ENCODE data around the gene PIWIL4.
A peak's percentile ranks its signal among the peaks of the same experiment; 100 is the strongest.

The PIWIL4 gene

GRCh38 chr11:94536386-94536785, 30.8 kb upstream of the PIWIL4 start:
- H3K27ac ChIP-seq (ENCODE audit: low read length) = no peak overlapping the region
- no peaks in the 10 kb centered on the region for H3K9me3 ChIP-seq (ENCODE audit: insufficient read depth, low read depth, low read length)
- no peak overlapping the region for H3K4me3 ChIP-seq (ENCODE audit: low read length)
- H3K9ac ChIP-seq (ENCODE audit: low read depth, low read length) = no peak overlapping the region
- H3K27me3 ChIP-seq (ENCODE audit: insufficient read depth, low read length) = no peaks in the 10 kb centered on the region; the same call in 1 of the 2 replicates
- no peaks in the 10 kb centered on the region for H3K4me1 ChIP-seq (ENCODE audit: insufficient read depth, low read length)
- H3K36me3 ChIP-seq (ENCODE audit: insufficient read depth, low read depth, low read length) = no peaks in the 10 kb centered on the region

- no peaks in the 10 kb centered on the region; the same call in 1 of the 2 replicates for H3K27me3 ChIP-seq (ENCODE audit: insufficient read depth, low read length)
- no peak overlapping the region for H3K9ac ChIP-seq (ENCODE audit: low read depth, low read length)
- H3K4me1 ChIP-seq (ENCODE audit: insufficient read depth, low read length) = no peaks in the 10 kb centered on the region
- no peaks in the 10 kb centered on the region for H3K9me3 ChIP-seq (ENCODE audit: insufficient read depth, low read depth, low read length)
- H3K27ac ChIP-seq (ENCODE audit: low read length) = no peak overlapping the region
- no peaks in the 10 kb centered on the region for H3K36me3 ChIP-seq (ENCODE audit: insufficient read depth, low read depth, low read length)
- no peak overlapping the region for H3K4me3 ChIP-seq (ENCODE audit: low read length)
Measured at GRCh38 chr11:94537031-94537600, 30.1 kb upstream of the PIWIL4 start.

- H3K27me3 ChIP-seq (ENCODE audit: insufficient read depth, low read length) = peaks cover 8% of the 10 kb centered on the region
- no peak overlapping the region for H3K9ac ChIP-seq (ENCODE audit: low read depth, low read length)
- H3K4me1 ChIP-seq (ENCODE audit: insufficient read depth, low read length) = no peaks in the 10 kb centered on the region
- H3K36me3 ChIP-seq (ENCODE audit: insufficient read depth, low read depth, low read length) = no peaks in the 10 kb centered on the region
- H3K4me3 ChIP-seq (ENCODE audit: low read length) = no peak overlapping the region
- no peaks in the 10 kb centered on the region for H3K9me3 ChIP-seq (ENCODE audit: insufficient read depth, low read depth, low read length)
- no peak overlapping the region for H3K27ac ChIP-seq (ENCODE audit: low read length)
Measured at GRCh38 chr11:94539420-94539819, 27.7 kb upstream of the PIWIL4 start.

GRCh38 chr11:94543695-94544645, 23.2 kb upstream of the PIWIL4 start, which contains the start of gene FUT4:
Gene FUT4, plus strand, starts transcription at chr11:94543921. Its CDS starts 213 bp downstream, at chr11:94544134.
- peak within 1 kb of the TSS; percentile 73 for H3K4me3 ChIP-seq (ENCODE audit: low read length)
- peaks cover 37% of the 10 kb centered on the region for H3K27me3 ChIP-seq (ENCODE audit: insufficient read depth, low read length)
- peak within 1 kb of the TSS; percentile 13 for H3K27ac ChIP-seq (ENCODE audit: low read length)
- no peaks in the 10 kb centered on the region for H3K9me3 ChIP-seq (ENCODE audit: insufficient read depth, low read depth, low read length)
- peak within 1 kb of the TSS; percentile 80 for H3K9ac ChIP-seq (ENCODE audit: low read depth, low read length)
- H3K4me1 ChIP-seq (ENCODE audit: insufficient read depth, low read length) = peaks cover 12% of the 10 kb centered on the region; the same call in 1 of the 2 replicates
- H3K36me3 ChIP-seq (ENCODE audit: insufficient read depth, low read depth, low read length) = no peaks in the 10 kb centered on the region

- H3K9me3 ChIP-seq (ENCODE audit: insufficient read depth, low read depth, low read length) = no peaks in the 10 kb centered on the region
- H3K27ac ChIP-seq (ENCODE audit: low read length) = no peak overlapping the region
- peaks cover 37% of the 10 kb centered on the region for H3K27me3 ChIP-seq (ENCODE audit: insufficient read depth, low read length)
- H3K4me1 ChIP-seq (ENCODE audit: insufficient read depth, low read length) = peaks cover 12% of the 10 kb centered on the region; the same call in 1 of the 2 replicates
- H3K9ac ChIP-seq (ENCODE audit: low read depth, low read length) = peak overlapping the region; percentile 80; the same call in 1 of the 2 replicates
- H3K36me3 ChIP-seq (ENCODE audit: insufficient read depth, low read depth, low read length) = no peaks in the 10 kb centered on the region
- peak overlapping the region; percentile 73; the same call in 1 of the 2 replicates for H3K4me3 ChIP-seq (ENCODE audit: low read length)
Measured at GRCh38 chr11:94544646-94545263, 22.4 kb upstream of the PIWIL4 start.

- H3K27ac ChIP-seq (ENCODE audit: low read length) = no peak overlapping the region
- peak overlapping the region; percentile 11; the same call in 1 of the 2 replicates for H3K9ac ChIP-seq (ENCODE audit: low read depth, low read length)
- peak overlapping the region; percentile 73 for H3K4me3 ChIP-seq (ENCODE audit: low read length)
- no peaks in the 10 kb centered on the region for H3K36me3 ChIP-seq (ENCODE audit: insufficient read depth, low read depth, low read length)
- H3K9me3 ChIP-seq (ENCODE audit: insufficient read depth, low read depth, low read length) = no peaks in the 10 kb centered on the region
- H3K27me3 ChIP-seq (ENCODE audit: insufficient read depth, low read length) = peaks cover 37% of the 10 kb centered on the region
- peaks cover 12% of the 10 kb centered on the region; the same call in 1 of the 2 replicates for H3K4me1 ChIP-seq (ENCODE audit: insufficient read depth, low read length)
Measured at GRCh38 chr11:94545264-94546161, 21.7 kb upstream of the PIWIL4 start.

- no peak overlapping the region for H3K27ac ChIP-seq (ENCODE audit: low read length)
- H3K4me3 ChIP-seq (ENCODE audit: low read length) = peak overlapping the region; percentile 73
- H3K9ac ChIP-seq (ENCODE audit: low read depth, low read length) = peak overlapping the region; percentile 11; the same call in 1 of the 2 replicates
- peaks cover 37% of the 10 kb centered on the region for H3K27me3 ChIP-seq (ENCODE audit: insufficient read depth, low read length)
- no peaks in the 10 kb centered on the region for H3K9me3 ChIP-seq (ENCODE audit: insufficient read depth, low read depth, low read length)
- H3K4me1 ChIP-seq (ENCODE audit: insufficient read depth, low read length) = peaks cover 12% of the 10 kb centered on the region; the same call in 1 of the 2 replicates
- no peaks in the 10 kb centered on the region for H3K36me3 ChIP-seq (ENCODE audit: insufficient read depth, low read depth, low read length)
Measured at GRCh38 chr11:94546162-94546470, 21.1 kb upstream of the PIWIL4 start.

GRCh38 chr11:94546886-94547285, 20.3 kb upstream of the PIWIL4 start:
- peak overlapping the region; percentile 73 for H3K4me3 ChIP-seq (ENCODE audit: low read length)
- no peaks in the 10 kb centered on the region for H3K9me3 ChIP-seq (ENCODE audit: insufficient read depth, low read depth, low read length)
- no peaks in the 10 kb centered on the region for H3K36me3 ChIP-seq (ENCODE audit: insufficient read depth, low read depth, low read length)
- peaks cover 37% of the 10 kb centered on the region for H3K27me3 ChIP-seq (ENCODE audit: insufficient read depth, low read length)
- no peak overlapping the region for H3K9ac ChIP-seq (ENCODE audit: low read depth, low read length)
- H3K4me1 ChIP-seq (ENCODE audit: insufficient read depth, low read length) = peaks cover 12% of the 10 kb centered on the region; the same call in 1 of the 2 replicates
- H3K27ac ChIP-seq (ENCODE audit: low read length) = no peak overlapping the region

- peaks cover 29% of the 10 kb centered on the region for H3K27me3 ChIP-seq (ENCODE audit: insufficient read depth, low read length)
- H3K9me3 ChIP-seq (ENCODE audit: insufficient read depth, low read depth, low read length) = no peaks in the 10 kb centered on the region
- no peak overlapping the region for H3K9ac ChIP-seq (ENCODE audit: low read depth, low read length)
- no peak overlapping the region for H3K27ac ChIP-seq (ENCODE audit: low read length)
- no peak overlapping the region for H3K4me3 ChIP-seq (ENCODE audit: low read length)
- H3K36me3 ChIP-seq (ENCODE audit: insufficient read depth, low read depth, low read length) = no peaks in the 10 kb centered on the region
- H3K4me1 ChIP-seq (ENCODE audit: insufficient read depth, low read length) = peaks cover 12% of the 10 kb centered on the region; the same call in 1 of the 2 replicates
Measured at GRCh38 chr11:94549146-94549545, 18.0 kb upstream of the PIWIL4 start.

- H3K4me1 ChIP-seq (ENCODE audit: insufficient read depth, low read length) = peaks cover 12% of the 10 kb centered on the region; the same call in 1 of the 2 replicates
- no peaks in the 10 kb centered on the region for H3K9me3 ChIP-seq (ENCODE audit: insufficient read depth, low read depth, low read length)
- H3K36me3 ChIP-seq (ENCODE audit: insufficient read depth, low read depth, low read length) = no peaks in the 10 kb centered on the region
- no peak overlapping the region for H3K27ac ChIP-seq (ENCODE audit: low read length)
- no peak overlapping the region for H3K9ac ChIP-seq (ENCODE audit: low read depth, low read length)
- no peak overlapping the region for H3K4me3 ChIP-seq (ENCODE audit: low read length)
- peaks cover 18% of the 10 kb centered on the region for H3K27me3 ChIP-seq (ENCODE audit: insufficient read depth, low read length)
Measured at GRCh38 chr11:94550513-94550912, 16.7 kb upstream of the PIWIL4 start.

GRCh38 chr11:94553938-94554337, 13.2 kb upstream of the PIWIL4 start:
- H3K4me3 ChIP-seq (ENCODE audit: low read length) = no peak overlapping the region
- H3K36me3 ChIP-seq (ENCODE audit: insufficient read depth, low read depth, low read length) = no peaks in the 10 kb centered on the region
- H3K27me3 ChIP-seq (ENCODE audit: insufficient read depth, low read length) = no peaks in the 10 kb centered on the region
- H3K9ac ChIP-seq (ENCODE audit: low read depth, low read length) = no peak overlapping the region
- H3K4me1 ChIP-seq (ENCODE audit: insufficient read depth, low read length) = no peaks in the 10 kb centered on the region
- no peak overlapping the region for H3K27ac ChIP-seq (ENCODE audit: low read length)
- H3K9me3 ChIP-seq (ENCODE audit: insufficient read depth, low read depth, low read length) = no peaks in the 10 kb centered on the region
